Chondrocyte (in vitro differentiated cells): Measurements from ENCODE around the gene PRLH. TPM values are rescaled to one million over a fixed set of nuclear protein-coding genes. Genes with fewer than 3 reads are reported as not detected.
A peak's percentile ranks its signal among the peaks of the same experiment; 100 is the strongest.

Experiments used
- DNase-seq: peaks from one replicate; pipeline ENCODE4 v3.0.0; 2021; ENCODE audit warnings: mixed read lengths, low spot score
- H3K27ac Mint-ChIP-seq: one replicate; pipeline ENCODE4 v1.8.0; 2021; ENCODE audit warnings: mild to moderate bottlenecking, moderate library complexity, mixed read lengths; ENCODE audit not compliant: unreplicated experiment
- H3K27me3 Mint-ChIP-seq: 2 replicates; pipeline ENCODE4 v1.8.0; 2021; ENCODE audit warnings: low read depth, mixed read lengths
- H3K36me3 Mint-ChIP-seq: 2 replicates; pipeline ENCODE4 v1.8.0; 2021; ENCODE audit warnings: low read depth, mixed read lengths
- H3K4me1 Mint-ChIP-seq: 2 replicates; pipeline ENCODE4 v1.8.0; 2021; ENCODE audit warnings: low read depth, mild to moderate bottlenecking, mixed read lengths
- H3K4me3 Mint-ChIP-seq: one replicate; pipeline ENCODE4 v1.8.0; 2021; ENCODE audit warnings: mild to moderate bottlenecking, moderate library complexity, mixed read lengths; ENCODE audit not compliant: unreplicated experiment
- H3K9me3 Mint-ChIP-seq: 2 replicates; pipeline ENCODE4 v1.8.0; 2021; ENCODE audit warnings: low read depth, mixed read lengths
- total RNA-seq: library from RNA; stranded (reverse); gene quantifications from 3 replicates; pipeline ENCODE4 v1.2.1, GENCODE V29; 2021
- TF ChIP-seq, protein P1 (sequence below): fragments of 200-600 bp; sonication (generic); IDR thresholded peaks from 2 replicates; pipeline ENCODE4 v1.5.0; 2021; ENCODE audit warnings: antibody characterized with exemption, mild to moderate bottlenecking, moderate library complexity

The PRLH gene
- total RNA-seq, 1 donor from 2014 or later = not detected

DNA sequence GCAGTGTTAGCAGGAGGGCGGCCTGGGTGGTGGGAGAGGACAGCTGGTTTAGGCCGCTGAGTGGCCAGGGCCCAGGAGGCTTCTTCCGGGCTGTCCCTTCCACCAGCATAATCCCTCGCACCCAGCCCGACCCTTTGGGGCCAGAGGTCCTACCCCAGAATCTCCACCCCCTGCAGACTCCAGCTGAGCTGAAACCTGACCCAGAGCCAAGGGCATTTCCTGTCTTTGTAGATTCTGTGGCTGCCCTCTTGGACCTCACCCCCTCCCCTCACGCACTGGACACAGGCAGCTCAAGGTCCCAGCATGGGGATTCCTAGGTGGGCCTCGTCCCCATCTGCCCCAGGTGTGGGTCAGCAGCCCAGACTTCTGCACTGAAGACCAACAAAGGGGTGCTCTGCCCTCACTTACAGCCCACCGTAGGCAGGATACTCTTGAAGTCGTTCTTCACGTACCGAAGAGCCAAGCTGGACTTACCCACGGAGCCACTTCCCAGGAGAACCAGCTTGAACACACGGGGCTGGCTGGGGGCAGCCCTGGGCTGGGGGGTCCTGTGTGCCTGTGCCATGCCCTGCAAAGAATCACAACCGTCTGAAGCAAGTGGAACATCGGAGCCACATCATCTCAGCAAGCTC is 19.3 kb downstream of the PRLH start:
- no peaks in the 10 kb centered on the region for H3K27me3 Mint-ChIP-seq
- H3K9me3 Mint-ChIP-seq = no peaks in the 10 kb centered on the region
- H3K36me3 Mint-ChIP-seq = no peaks in the 10 kb centered on the region
- TF ChIP-seq, protein P1, sequence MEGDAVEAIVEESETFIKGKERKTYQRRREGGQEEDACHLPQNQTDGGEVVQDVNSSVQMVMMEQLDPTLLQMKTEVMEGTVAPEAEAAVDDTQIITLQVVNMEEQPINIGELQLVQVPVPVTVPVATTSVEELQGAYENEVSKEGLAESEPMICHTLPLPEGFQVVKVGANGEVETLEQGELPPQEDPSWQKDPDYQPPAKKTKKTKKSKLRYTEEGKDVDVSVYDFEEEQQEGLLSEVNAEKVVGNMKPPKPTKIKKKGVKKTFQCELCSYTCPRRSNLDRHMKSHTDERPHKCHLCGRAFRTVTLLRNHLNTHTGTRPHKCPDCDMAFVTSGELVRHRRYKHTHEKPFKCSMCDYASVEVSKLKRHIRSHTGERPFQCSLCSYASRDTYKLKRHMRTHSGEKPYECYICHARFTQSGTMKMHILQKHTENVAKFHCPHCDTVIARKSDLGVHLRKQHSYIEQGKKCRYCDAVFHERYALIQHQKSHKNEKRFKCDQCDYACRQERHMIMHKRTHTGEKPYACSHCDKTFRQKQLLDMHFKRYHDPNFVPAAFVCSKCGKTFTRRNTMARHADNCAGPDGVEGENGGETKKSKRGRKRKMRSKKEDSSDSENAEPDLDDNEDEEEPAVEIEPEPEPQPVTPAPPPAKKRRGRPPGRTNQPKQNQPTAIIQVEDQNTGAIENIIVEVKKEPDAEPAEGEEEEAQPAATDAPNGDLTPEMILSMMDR = no peak
- DNase-seq = peak; percentile 53
- no peak overlapping the region for H3K4me3 Mint-ChIP-seq
- H3K4me1 Mint-ChIP-seq = peaks cover 21% of the 10 kb centered on the region
- no peak overlapping the region for H3K27ac Mint-ChIP-seq

DNA sequence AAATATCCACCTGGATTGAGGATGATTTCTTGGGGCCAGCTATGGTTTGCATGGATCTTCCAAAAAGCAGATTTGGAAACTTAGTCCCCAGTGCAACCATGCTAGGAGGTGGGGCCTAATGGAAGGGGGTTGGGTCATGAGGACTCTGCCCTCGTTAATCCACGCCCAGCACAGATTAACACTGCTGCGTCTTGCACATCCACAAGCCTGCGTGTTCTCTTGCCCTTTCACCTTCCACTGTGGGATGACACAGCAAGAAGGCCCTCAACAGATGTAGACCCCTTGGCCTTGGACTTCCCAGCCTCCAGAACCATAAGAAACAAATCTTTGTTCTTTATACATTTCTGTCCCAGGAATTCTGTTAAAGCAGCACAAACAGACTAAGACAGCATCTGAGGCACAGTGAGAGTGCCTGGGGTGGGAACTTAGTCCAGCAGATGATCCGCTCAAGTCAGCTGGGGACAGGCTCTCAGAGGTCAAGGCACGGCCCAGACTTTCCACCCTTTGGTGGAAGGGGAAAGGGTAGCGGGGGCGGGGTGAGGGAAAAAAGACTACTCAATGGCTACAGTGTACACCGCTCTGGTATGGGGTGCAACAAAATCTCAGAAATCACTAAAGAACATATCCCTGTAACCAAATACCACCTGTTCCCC is 21.8 kb downstream of the PRLH start:
- H3K4me1 Mint-ChIP-seq = peaks cover 19% of the 10 kb centered on the region

GRCh38 chr2:237590272-237591140 is 24.1 kb downstream of the PRLH start, which contains the start of gene RAB17:
Gene RAB17, minus strand, starts transcription at chr2:237590734. Its CDS starts 4,580 bp downstream, at chr2:237586154.
- no peaks in the 10 kb centered on the region for H3K9me3 Mint-ChIP-seq
- TF ChIP-seq, protein P1 = no peak
- peak within 1 kb of the TSS; percentile 49 for H3K27ac Mint-ChIP-seq
- H3K36me3 Mint-ChIP-seq = no peaks in the 10 kb centered on the region
- peak within 1 kb of the TSS; percentile 15 for H3K4me3 Mint-ChIP-seq
- peaks cover 41% of the 10 kb centered on the region for H3K4me1 Mint-ChIP-seq
- no peaks in the 10 kb centered on the region for H3K27me3 Mint-ChIP-seq
- DNase-seq = peak; percentile 68

More for the DNA sequence above, 21.8 kb downstream of the PRLH start:
- H3K9me3 Mint-ChIP-seq = no peaks in the 10 kb centered on the region
- no peak for DNase-seq
- H3K4me3 Mint-ChIP-seq = no peak overlapping the region
- no peaks in the 10 kb centered on the region for H3K27me3 Mint-ChIP-seq
- no peak overlapping the region for H3K27ac Mint-ChIP-seq
- TF ChIP-seq, protein P1 = no peak
- no peaks in the 10 kb centered on the region for H3K36me3 Mint-ChIP-seq

DNA sequence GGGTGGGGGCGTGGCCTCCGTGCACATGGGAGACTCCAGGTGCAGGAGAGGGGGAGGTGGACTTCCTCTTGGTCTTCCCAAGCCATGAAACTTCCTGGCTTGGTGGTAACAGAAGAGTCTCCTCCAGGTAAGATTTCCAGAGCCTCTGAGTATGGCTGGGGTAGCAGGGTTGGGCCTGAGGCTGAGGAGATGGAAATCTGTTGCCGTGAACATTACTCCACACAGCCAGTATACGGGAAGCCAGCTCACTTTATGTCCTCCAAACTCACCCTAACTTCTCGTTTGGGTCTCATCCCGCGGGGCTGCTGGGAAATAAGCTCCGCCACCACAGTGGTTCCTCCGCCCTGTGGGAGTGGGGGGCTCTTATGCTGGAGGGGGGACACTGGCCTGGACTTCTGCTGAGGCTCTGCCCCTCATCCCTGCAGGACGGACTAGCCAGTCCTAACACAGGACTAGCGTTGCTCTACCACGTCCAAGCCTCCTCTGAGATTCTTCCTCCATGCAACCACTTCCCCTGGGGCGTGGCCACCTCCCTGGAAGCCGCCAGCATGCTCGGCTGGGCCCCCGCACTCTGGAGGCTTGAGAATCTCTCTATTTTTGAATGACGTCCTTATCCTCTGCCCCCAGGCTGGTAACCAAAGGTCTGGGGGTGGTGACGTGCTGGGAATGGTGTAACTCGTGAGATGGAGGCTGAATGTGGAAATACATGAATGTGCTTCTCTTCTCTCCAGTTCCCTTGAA is 24.9 kb downstream of the PRLH start:
- Mint-ChIP-seq H3K4me1 (peaks cover 42% of the 10 kb centered on the region), H3K9me3 (no peaks in the 10 kb centered on the region), H3K27me3 (no peaks in the 10 kb centered on the region), H3K36me3 (no peaks in the 10 kb centered on the region), H3K4me3 (peak overlapping the region; percentile 15), H3K27ac (peak overlapping the region; percentile 49)
- TF ChIP-seq, protein P1 = no peak
- no peak for DNase-seq
